ENCODE results near the gene SCN1B. TPM values are rescaled to one million over a fixed set of nuclear protein-coding genes. Genes with fewer than 3 reads are reported as not detected.

SCN1B gene
- total and polyA plus RNA-seq, 8 donors = 0.82 to 9.7 (median 1.1) TPM

DNA sequence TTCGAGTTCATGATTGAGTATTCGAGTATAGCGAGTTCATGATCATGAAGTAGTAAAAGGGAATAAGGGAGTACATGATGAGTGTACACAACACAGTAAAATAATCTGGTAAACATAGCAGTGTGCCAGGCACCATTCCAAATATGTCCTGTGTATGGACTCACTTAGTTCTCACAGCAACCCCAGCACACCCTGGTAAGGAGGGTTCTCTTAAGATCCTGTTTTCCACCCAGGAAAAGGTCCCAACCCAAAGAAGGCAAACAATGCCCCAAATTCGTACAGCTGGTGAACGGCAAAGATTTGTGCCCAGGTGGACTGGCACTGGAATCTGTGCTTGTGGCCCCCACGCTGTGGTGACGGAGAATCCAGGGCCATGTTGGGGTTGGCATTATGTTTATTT lies 32.7 kb downstream of the SCN1B start:
- no peak for DNase-seq
- TF ChIP-seq, protein P1, sequence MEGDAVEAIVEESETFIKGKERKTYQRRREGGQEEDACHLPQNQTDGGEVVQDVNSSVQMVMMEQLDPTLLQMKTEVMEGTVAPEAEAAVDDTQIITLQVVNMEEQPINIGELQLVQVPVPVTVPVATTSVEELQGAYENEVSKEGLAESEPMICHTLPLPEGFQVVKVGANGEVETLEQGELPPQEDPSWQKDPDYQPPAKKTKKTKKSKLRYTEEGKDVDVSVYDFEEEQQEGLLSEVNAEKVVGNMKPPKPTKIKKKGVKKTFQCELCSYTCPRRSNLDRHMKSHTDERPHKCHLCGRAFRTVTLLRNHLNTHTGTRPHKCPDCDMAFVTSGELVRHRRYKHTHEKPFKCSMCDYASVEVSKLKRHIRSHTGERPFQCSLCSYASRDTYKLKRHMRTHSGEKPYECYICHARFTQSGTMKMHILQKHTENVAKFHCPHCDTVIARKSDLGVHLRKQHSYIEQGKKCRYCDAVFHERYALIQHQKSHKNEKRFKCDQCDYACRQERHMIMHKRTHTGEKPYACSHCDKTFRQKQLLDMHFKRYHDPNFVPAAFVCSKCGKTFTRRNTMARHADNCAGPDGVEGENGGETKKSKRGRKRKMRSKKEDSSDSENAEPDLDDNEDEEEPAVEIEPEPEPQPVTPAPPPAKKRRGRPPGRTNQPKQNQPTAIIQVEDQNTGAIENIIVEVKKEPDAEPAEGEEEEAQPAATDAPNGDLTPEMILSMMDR (IDR thresholded peaks at IDR 0.05) = no peak
- no peak for ATAC-seq
- no peaks in the 10 kb centered on the region for H3K9me3 ChIP-seq
- no peak overlapping the region for H3K27ac ChIP-seq
- intact Hi-C loops (cut with DNase I) = loop anchor here in 1 of 2 donors (10.0 kb wide), 1 partner anchor 72 kb away; the partner anchor contains the start of genes FXYD1 and LGI4
- H3K36me3 ChIP-seq = no peaks in the 10 kb centered on the region
- no peaks in the 10 kb centered on the region for H3K27me3 ChIP-seq
- H3K4me3 ChIP-seq = no peak overlapping the region
- H3K4me1 ChIP-seq = no peaks in the 10 kb centered on the region

DNA sequence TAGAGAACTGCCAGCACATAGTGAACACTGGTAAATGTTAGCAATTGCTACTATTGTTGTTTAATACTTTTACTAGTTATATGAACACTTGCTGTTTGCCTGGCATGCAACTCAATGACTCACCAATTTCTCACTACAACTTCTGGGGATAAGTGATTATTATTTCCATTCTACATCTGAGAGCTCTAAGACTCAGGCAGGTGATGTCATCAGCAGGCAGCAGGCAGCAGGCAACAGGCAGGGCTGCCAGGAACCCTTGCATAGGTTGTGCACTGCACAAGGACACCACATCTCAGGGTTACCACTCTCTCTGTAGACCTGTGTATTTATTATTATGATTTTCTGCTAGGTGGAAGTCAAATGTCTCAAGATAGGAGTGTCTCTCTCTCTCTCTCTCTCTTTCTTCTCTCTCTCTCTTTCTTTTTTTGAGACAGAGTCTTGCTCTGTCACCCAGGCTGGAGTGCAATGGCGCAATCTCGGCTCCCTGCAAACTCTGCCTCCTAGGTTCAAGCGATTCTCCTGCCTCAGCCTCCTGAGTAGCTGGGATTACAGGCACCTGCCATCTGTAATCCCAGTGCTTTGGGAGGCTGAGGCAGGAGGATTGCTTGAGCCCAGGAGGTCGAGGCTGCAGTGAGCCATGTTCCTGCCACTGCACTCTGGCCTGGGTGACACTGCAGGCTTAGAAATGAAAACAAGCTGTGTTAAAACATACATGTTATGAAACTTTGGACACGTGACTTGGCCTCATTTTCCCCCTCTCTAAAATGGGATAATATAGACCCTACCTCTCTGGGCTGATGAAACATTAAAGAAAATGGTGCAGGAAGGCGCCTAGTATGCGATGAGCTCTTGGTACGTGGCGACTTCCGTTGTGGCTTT lies 33.9 kb downstream of the SCN1B start:
- intact Hi-C loops (cut with DNase I) = loop anchor here in 1 of 2 donors (10.0 kb wide), 1 partner anchor 71 kb away; the partner anchor contains the start of genes FXYD1 and LGI4
- H3K4me1 ChIP-seq = no peaks in the 10 kb centered on the region
- ATAC-seq (peak; percentile 62), DNase-seq (no peak)
- no peak overlapping the region for H3K4me3 ChIP-seq
- no peaks in the 10 kb centered on the region for H3K9me3 ChIP-seq
- no peak overlapping the region for H3K27ac ChIP-seq
- TF ChIP-seq, protein P1 (IDR thresholded peaks at IDR 0.05) = no peak
- no peaks in the 10 kb centered on the region for H3K36me3 ChIP-seq
- no peaks in the 10 kb centered on the region for H3K27me3 ChIP-seq

DNA sequence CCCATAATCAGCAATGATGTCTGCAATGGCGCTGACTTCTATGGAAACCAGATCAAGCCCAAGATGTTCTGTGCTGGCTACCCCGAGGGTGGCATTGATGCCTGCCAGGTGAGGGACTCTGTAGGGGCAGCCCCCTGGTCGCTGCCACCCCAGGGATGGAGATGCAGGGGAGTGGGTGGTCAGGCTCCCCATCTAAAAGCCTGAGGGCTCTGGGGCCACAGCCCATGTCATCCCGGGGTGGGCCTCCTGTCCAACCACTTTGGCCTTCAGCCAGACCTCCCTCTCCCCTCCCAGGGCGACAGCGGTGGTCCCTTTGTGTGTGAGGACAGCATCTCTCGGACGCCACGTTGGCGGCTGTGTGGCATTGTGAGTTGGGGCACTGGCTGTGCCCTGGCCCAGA lies 35.3 kb downstream of the SCN1B start:
- H3K27ac ChIP-seq = no peak overlapping the region
- no peaks in the 10 kb centered on the region for H3K27me3 ChIP-seq
- no peak overlapping the region for H3K4me3 ChIP-seq
- DNase-seq (no peak), ATAC-seq (no peak)
- no peaks in the 10 kb centered on the region for H3K36me3 ChIP-seq
- no peaks in the 10 kb centered on the region for H3K4me1 ChIP-seq
- intact Hi-C loops (cut with DNase I) = loop anchor here in 1 of 2 donors (10.0 kb wide), 1 partner anchor 69 kb away; the partner anchor contains the start of genes FXYD1 and LGI4
- TF ChIP-seq, protein P1 (IDR thresholded peaks at IDR 0.05) = no peak
- H3K9me3 ChIP-seq = peaks cover 0 to 7% of the 10 kb centered on the region in 2 donors

DNA sequence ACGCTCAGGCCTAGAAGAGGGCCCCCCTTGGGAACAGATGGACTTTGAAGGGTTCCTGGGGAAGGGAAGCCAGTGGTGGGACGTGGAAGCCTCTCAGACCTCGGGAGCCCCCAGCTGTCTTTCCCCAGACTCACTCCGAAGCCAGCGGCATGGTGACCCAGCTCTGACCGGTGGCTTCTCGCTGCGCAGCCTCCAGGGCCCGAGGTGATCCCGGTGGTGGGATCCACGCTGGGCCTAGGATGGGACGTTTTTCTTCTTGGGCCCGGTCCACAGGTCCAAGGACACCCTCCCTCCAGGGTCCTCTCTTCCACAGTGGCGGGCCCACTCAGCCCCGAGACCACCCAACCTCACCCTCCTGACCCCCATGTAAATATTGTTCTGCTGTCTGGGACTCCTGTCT lies 35.9 kb downstream of the SCN1B start:
- DNase-seq (no peak), ATAC-seq (no peak)
- H3K4me1 ChIP-seq = no peaks in the 10 kb centered on the region
- H3K36me3 ChIP-seq = no peaks in the 10 kb centered on the region
- peaks cover 0 to 9% of the 10 kb centered on the region in 2 donors for H3K9me3 ChIP-seq
- TF ChIP-seq, protein P1 (IDR thresholded peaks at IDR 0.05) = no peak
- intact Hi-C loops (cut with DNase I) = loop anchor here in 1 of 2 donors (10.0 kb wide), 1 partner anchor 69 kb away; the partner anchor contains the start of genes FXYD1 and LGI4
- no peak overlapping the region for H3K27ac ChIP-seq
- H3K27me3 ChIP-seq = no peaks in the 10 kb centered on the region
- no peak overlapping the region for H3K4me3 ChIP-seq
